GM12878 (cell line): ENCODE results near the gene TFF1. TPM values are rescaled to one million over a fixed set of nuclear protein-coding genes. Genes with fewer than 3 reads are reported as not detected.

Experiments used
- ATAC-seq: fragments of 200-7000 bp; cut with Tn5 transposase; 3 replicates; pipeline ENCODE4 v1.9.1; 2020; ENCODE audit warnings: mild to moderate bottlenecking, moderate library complexity
- BruUV-seq: library from RNA; stranded (reverse); fragments of 400-500 nt; replicated peaks from 2 replicates; lab custom pipeline; 2021; lab: Mats Ljungman, UMichigan
- CTCF ChIA-PET: fragments of 300-600 bp; sonication (Branson Sonifier 250); formaldehyde crosslinking; extraction: SDS; loops from one replicate; lab custom pipeline; 2021; ENCODE audit warnings: inconsistent platforms; lab: Yijun Ruan, JAX
- POLR2A ChIA-PET: fragments of 350-600 bp; formaldehyde crosslinking; extraction: SDS; loops from one replicate; lab custom pipeline; 2021; ENCODE audit warnings: inconsistent platforms; lab: Charles Lee
- RAD21 ChIA-PET: fragments of 300-600 bp; sonication (Branson Sonifier 250); formaldehyde crosslinking; loops from one replicate; lab custom pipeline; 2023; ENCODE audit warnings: antibody characterized with exemption; ENCODE audit not compliant: unreplicated experiment; lab: Charles Lee
- SMC1A ChIA-PET: fragments of 300-600 bp; sonication (Branson Sonifier 250); formaldehyde crosslinking; loops from one replicate; lab custom pipeline; 2023; ENCODE audit not compliant: unreplicated experiment, uncharacterized antibody; lab: Charles Lee
- DNase-seq: peaks from one replicate; pipeline ENCODE4 v3.0.0-alpha.2; 2011; ENCODE audit warnings: low read depth, low spot score
- FAIRE-seq: peaks from 3 replicates; lab custom pipeline; 2011; peaks lifted over from hg19 to GRCh38; lab: Jason Lieb, UNC
- H2AFZ ChIP-seq: 2 replicates; pipeline ENCODE4 v1.6.0; 2011; ENCODE audit warnings: low read depth, low read length, control low read depth; ENCODE audit not compliant: control insufficient read depth
- H3K27ac ChIP-seq: 2 replicates; pipeline ENCODE4 v1.5.1; 2011; ENCODE audit warnings: control low read depth; ENCODE audit not compliant: control insufficient read depth, insufficient read depth
- H3K27me3 ChIP-seq, 2 experiments: replicated peaks in 1 of 2; 2 replicates each; pipeline versions ENCODE4 v1.6.0 to v1.6.1; 2011; ENCODE audit warnings: low read length in 1 of 2; ENCODE audit not compliant: control insufficient read depth in 2 of 2, insufficient read depth in 2 of 2
- H3K36me3 ChIP-seq, 2 experiments: 2 replicates each; pipeline ENCODE4 v1.5.1; 2011; ENCODE audit warnings: low read length in 1 of 2; ENCODE audit not compliant: control insufficient read depth in 2 of 2, insufficient read depth in 2 of 2
- H3K4me1 ChIP-seq: 2 replicates; pipeline ENCODE4 v1.6.1; 2011; ENCODE audit warnings: mild to moderate bottlenecking, low read length, moderate library complexity, mixed read lengths; ENCODE audit not compliant: control insufficient read depth, insufficient read depth
- H3K4me2 ChIP-seq: 2 replicates; pipeline ENCODE4 v1.6.0; 2011; ENCODE audit warnings: control low read depth; ENCODE audit not compliant: control insufficient read depth, insufficient read depth
- H3K4me3 ChIP-seq: fragments of 200-600 bp; sonication (generic); 2 replicates; pipeline ENCODE4 v1.5.1; 2016
- H3K79me2 ChIP-seq: 2 replicates; pipeline ENCODE4 v1.6.0; 2011; ENCODE audit warnings: low read length; ENCODE audit not compliant: control insufficient read depth, insufficient read depth
- H3K9ac ChIP-seq: 2 replicates; pipeline ENCODE4 v1.8.0; 2011; ENCODE audit warnings: low read length, control low read depth, mixed read lengths; ENCODE audit not compliant: control insufficient read depth, insufficient read depth
- H3K9me3 ChIP-seq: replicated peaks from 3 replicates; pipeline ENCODE4 v1.5.1; 2011; ENCODE audit warnings: mild to moderate bottlenecking, low read length; ENCODE audit not compliant: control insufficient read depth, insufficient read depth
- H4K20me1 ChIP-seq: 2 replicates; pipeline ENCODE4 v1.6.0; 2011; ENCODE audit not compliant: control insufficient read depth, insufficient read depth
- JUNB ChIP-seq: IDR thresholded peaks from 2 replicates; pipeline ENCODE4 v1.6.1; 2016; ENCODE audit warnings: antibody characterized with exemption, mild to moderate bottlenecking
- NFYA ChIP-seq: IDR thresholded peaks from 2 replicates; pipeline ENCODE4 v1.6.1; 2011; ENCODE audit warnings: low read depth, mild to moderate bottlenecking, low read length, improper control_type of control experiment, borderline replicate concordance
- POLR2A ChIP-seq: IDR thresholded peaks from 2 replicates; pipeline ENCODE4 v1.6.1; 2011; ENCODE audit warnings: low read depth, mild to moderate bottlenecking, low read length
- RB1 ChIP-seq: fragments of 450-650 bp; formaldehyde crosslinking; IDR thresholded peaks from 2 replicates; pipeline ENCODE4 v1.6.1; 2017; ENCODE audit warnings: mild to moderate bottlenecking, borderline replicate concordance
- RELA ChIP-seq: fragments of 450-650 bp; IDR thresholded peaks from 2 replicates; pipeline ENCODE4 v1.8.0; 2014; ENCODE audit warnings: borderline replicate concordance; ENCODE audit not compliant: partially characterized antibody
- SUZ12 ChIP-seq: fragments of 200-600 bp; sonication (generic); IDR thresholded peaks from one replicate; pipeline ENCODE4 v1.6.1; 2018; ENCODE audit warnings: antibody characterized with exemption, mild to moderate bottlenecking; ENCODE audit not compliant: unreplicated experiment
- ZNF207 ChIP-seq: fragments of 450-650 bp; IDR thresholded peaks from 2 replicates; pipeline ENCODE4 v1.6.1; 2014; ENCODE audit warnings: antibody characterized with exemption, mild to moderate bottlenecking, borderline replicate concordance
- WGBS: methylation state at CpG from one replicate; pipeline ENCODE4 v1.1.6; 2016; ENCODE audit warnings: low lambda C conversion rate; ENCODE audit not compliant: insufficient replicate concordance, insufficient coverage; ENCODE audit errors: missing lambda C conversion rate; 5-methylcytosine and 5-hydroxymethylcytosine counted together
- in situ Hi-C: fragments of 300-500 bp; cut with MboI; formaldehyde crosslinking; loops from 9 replicates; pipeline ENCODE4 v1.14.3; 2018; ENCODE audit warnings: mixed read lengths
- intact Hi-C: fragments of 100-400 bp; cut with micrococcal nuclease; formaldehyde crosslinking; loops from one replicate; pipeline ENCODE4 v1.14.2; 2022; ENCODE audit not compliant: unreplicated experiment
- polyA plus RNA-seq, 11 experiments: library from polyadenylated mRNA; depleted of rRNA in 4 of 11; unstranded in 6 of 11; stranded (reverse) in 5 of 11; fragments of >200 nt; fragmentation: Nextera tagmentation in 4 of 11; fragmentation: Illumina TruSeq in 1 of 11; extraction: Ambion mirVana in 4 of 11; extraction: Trizol in 1 of 11; gene quantifications; 1 replicate in 1 of 11; 2 replicates in 10 of 11; pipeline versions ENCODE4 v1.2.1 to v1.2.3, GENCODE V29; 2011 to 2016; ENCODE audit warnings: inconsistent platforms in 2 of 11, missing spikeins in 2 of 11, low read depth in 1 of 11
- total RNA-seq, 4 experiments: library from RNA; depleted of rRNA in 3 of 4; stranded (reverse); fragments of >200 nt in 3 of 4; fragmentation: Illumina TruSeq in 1 of 4; extraction: Trizol in 1 of 4; gene quantifications; 2 replicates each; pipeline versions ENCODE4 v1.2.1 to v1.2.3, GENCODE V29; 2013 to 2021
- TF ChIP-seq, protein P1 (sequence below): fragments of 450-650 bp; IDR thresholded peaks from 2 replicates; pipeline ENCODE4 v1.6.1; 2018; ENCODE audit warnings: mild to moderate bottlenecking, low read depth, moderate library complexity; ENCODE audit not compliant: partially characterized antibody

Gene TFF1
- total and polyA plus RNA-seq, 10 of the 15 experiments (the other 5 are each of a cell fraction or from before 2014, with no cell fraction given): 0.13 TPM; not detected in 9

- ATAC-seq: no peak
- H4K20me1 ChIP-seq: no peaks in the 10 kb centered on the region
- no peak for TF ChIP-seq RELA
- TF ChIP-seq SUZ12: no peak
- no peak for TF ChIP-seq NFYA
- TF ChIP-seq JUNB: no peak
- TF ChIP-seq RB1: no peak
- TF ChIP-seq POLR2A: no peak
- TF ChIP-seq, all 136 proteins: peak for 0
- DNase-seq (no peak), FAIRE-seq (no peak)
- Histone ChIP-seq H3K4me3 (no peak overlapping the region), H3K27me3 (no peaks in the 10 kb centered on the region), H3K27ac (no peak overlapping the region), H3K36me3 (no peaks in the 10 kb centered on the region), H3K4me1 (peaks cover 3% of the 10 kb centered on the region), H3K9me3 (no peaks in the 10 kb centered on the region), H3K79me2 (no peaks in the 10 kb centered on the region), H2AFZ (no peak overlapping the region), H3K9ac (no peak overlapping the region), H3K4me2 (no peak overlapping the region)
- in situ Hi-C loops (no loop called here), intact Hi-C loops (no loop called here)
- 69% methylated on average over 18 of the region's 20 CpGs for WGBS
- RAD21 ChIA-PET: no interaction called here
- POLR2A ChIA-PET: no interaction called here
- no TSS peak for BruUV-seq
- CTCF ChIA-PET: interaction anchor here (1.4 to 1.5 kb wide), 2 partner anchors 7 to 59 kb away, joined by 3 to 6 read pairs; no protein-coding TSS in a partner anchor
- SMC1A ChIA-PET: interaction anchor here (0.7 kb wide), 2 partner anchors 59 to 86 kb away, joined by 3 to 4 read pairs; partner anchors contain the start of gene UBASH3A
Observed at GRCh38 chr21:42317826-42318746, 48.2 kb downstream of the TFF1 start.

DNA sequence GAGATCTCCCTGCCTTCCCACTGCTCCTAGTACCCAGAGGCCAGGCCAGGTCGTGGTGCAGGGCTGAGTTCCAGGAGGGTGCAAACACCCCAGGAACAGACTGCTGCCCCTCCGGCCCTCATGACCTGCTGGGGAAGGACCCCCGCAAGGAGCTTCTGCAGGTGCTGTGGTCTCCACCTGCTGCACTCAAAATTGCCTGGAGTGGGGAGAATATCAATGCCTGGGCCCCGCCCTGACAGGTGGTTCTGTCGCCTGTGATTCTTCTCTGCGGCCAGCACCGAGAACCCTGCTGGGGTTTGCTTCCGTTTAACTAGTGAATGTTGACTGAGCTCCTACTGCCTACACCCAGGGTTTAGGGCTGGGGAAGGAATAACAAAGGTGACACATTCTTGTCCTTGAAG, 49.0 kb downstream of the TFF1 start:
- H2AFZ ChIP-seq: no peak overlapping the region
- no peaks in the 10 kb centered on the region for H4K20me1 ChIP-seq
- FAIRE-seq (no peak), DNase-seq (no peak), ATAC-seq (no peak)
- ChIA-PET POLR2A (no interaction called here), CTCF (no interaction called here), RAD21 (no interaction called here), SMC1A (no interaction called here)
- no peak overlapping the region for H3K27ac ChIP-seq
- TF ChIP-seq ZNF207: no peak
- TF ChIP-seq, protein P1, sequence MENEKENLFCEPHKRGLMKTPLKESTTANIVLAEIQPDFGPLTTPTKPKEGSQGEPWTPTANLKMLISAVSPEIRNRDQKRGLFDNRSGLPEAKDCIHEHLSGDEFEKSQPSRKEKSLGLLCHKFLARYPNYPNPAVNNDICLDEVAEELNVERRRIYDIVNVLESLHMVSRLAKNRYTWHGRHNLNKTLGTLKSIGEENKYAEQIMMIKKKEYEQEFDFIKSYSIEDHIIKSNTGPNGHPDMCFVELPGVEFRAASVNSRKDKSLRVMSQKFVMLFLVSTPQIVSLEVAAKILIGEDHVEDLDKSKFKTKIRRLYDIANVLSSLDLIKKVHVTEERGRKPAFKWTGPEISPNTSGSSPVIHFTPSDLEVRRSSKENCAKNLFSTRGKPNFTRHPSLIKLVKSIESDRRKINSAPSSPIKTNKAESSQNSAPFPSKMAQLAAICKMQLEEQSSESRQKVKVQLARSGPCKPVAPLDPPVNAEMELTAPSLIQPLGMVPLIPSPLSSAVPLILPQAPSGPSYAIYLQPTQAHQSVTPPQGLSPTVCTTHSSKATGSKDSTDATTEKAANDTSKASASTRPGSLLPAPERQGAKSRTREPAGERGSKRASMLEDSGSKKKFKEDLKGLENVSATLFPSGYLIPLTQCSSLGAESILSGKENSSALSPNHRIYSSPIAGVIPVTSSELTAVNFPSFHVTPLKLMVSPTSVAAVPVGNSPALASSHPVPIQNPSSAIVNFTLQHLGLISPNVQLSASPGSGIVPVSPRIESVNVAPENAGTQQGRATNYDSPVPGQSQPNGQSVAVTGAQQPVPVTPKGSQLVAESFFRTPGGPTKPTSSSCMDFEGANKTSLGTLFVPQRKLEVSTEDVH: no peak
- no peak overlapping the region for H3K4me3 ChIP-seq
- in situ Hi-C loops (no loop called here), intact Hi-C loops (no loop called here)
- peaks cover 3% of the 10 kb centered on the region for H3K4me1 ChIP-seq
- H3K9ac ChIP-seq: no peak overlapping the region
- 49% methylated on average over 8 of the region's 8 CpGs for WGBS
- H3K79me2 ChIP-seq: no peaks in the 10 kb centered on the region
- no peaks in the 10 kb centered on the region for H3K36me3 ChIP-seq
- BruUV-seq: no TSS peak
- H3K4me2 ChIP-seq: no peak overlapping the region
- no peaks in the 10 kb centered on the region for H3K9me3 ChIP-seq
- H3K27me3 ChIP-seq: no peaks in the 10 kb centered on the region
